AG04450 (cell line): ENCODE results near the gene CRYBG3. TPM values are rescaled to one million over a fixed set of nuclear protein-coding genes. Genes with fewer than 3 reads are reported as not detected.

Source experiments
- CTCF ChIA-PET: fragments of 300-600, 350-600 bp; formaldehyde crosslinking; extraction: SDS; loops from one replicate; lab custom pipeline; 2022; ENCODE audit warnings: antibody characterized with exemption, inconsistent platforms; lab: Charles Lee
- POLR2A ChIA-PET: fragments of 350-600 bp; formaldehyde crosslinking; extraction: SDS; loops from one replicate; lab custom pipeline; 2021; ENCODE audit warnings: antibody characterized with exemption, inconsistent platforms; lab: Yijun Ruan, JAX
- DNase-seq: peaks from one replicate; pipeline ENCODE4 v3.0.0-alpha.2; 2011; ENCODE audit warnings: low read depth, low spot score
- H3K27ac ChIP-seq: one replicate; pipeline ENCODE4 v1.5.1; 2012; ENCODE audit warnings: low read depth, low read length, control low read depth
- H3K27me3 ChIP-seq: one replicate; pipeline ENCODE4 v1.6.0; 2012; ENCODE audit warnings: low read length; ENCODE audit not compliant: control insufficient read depth, insufficient read depth
- H3K4me3 ChIP-seq: 2 replicates; pipeline ENCODE4 v1.5.1; 2011; ENCODE audit warnings: mild to moderate bottlenecking, low read depth, low read length, control low read depth
- H3K9me3 ChIP-seq: 2 replicates; pipeline ENCODE4 v1.5.1; 2012; ENCODE audit warnings: low read length; ENCODE audit not compliant: control insufficient read depth, insufficient read depth
- polyA plus RNA-seq: library from polyadenylated mRNA; depleted of rRNA; stranded (reverse); fragments of >200 nt; gene quantifications from 2 replicates; pipeline ENCODE4 v1.2.3, GENCODE V29; 2011
- TF ChIP-seq, protein P1 (sequence below): IDR thresholded peaks from 2 replicates; pipeline ENCODE4 v1.5.1; 2011; ENCODE audit warnings: low read depth, low read length, control low read depth, inconsistent platforms

CRYBG3 gene
- polyA plus RNA-seq, 1 experiment: 9.9 TPM

DNA sequence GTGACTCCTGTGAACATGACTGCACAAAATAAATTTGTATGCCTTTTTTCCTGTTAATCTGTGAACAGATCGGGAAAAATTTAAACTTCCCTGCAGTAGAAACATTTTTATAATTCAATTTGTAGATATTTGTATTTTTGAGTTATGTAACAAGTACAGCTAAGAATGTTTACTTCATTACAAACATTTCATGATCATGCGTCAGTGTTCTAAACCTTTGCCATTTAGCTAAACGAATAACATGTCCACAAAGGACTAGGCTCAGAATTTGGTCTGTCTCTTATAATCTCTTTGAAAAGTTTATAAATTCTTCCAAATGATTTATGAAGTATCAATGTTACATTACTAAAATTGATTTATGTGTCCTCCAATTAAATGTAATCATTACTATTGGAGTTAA is 17.3 kb upstream of the CRYBG3 start:
- no peak overlapping the region for H3K27ac ChIP-seq
- H3K4me3 ChIP-seq: no peak overlapping the region
- no peaks in the 10 kb centered on the region for H3K27me3 ChIP-seq
- no peaks in the 10 kb centered on the region for H3K9me3 ChIP-seq
- ChIA-PET CTCF (interaction anchor here (0.7 to 2.0 kb wide), 5 partner anchors 11 to 219 kb away, joined by 3 to 6 read pairs (median 5); no protein-coding TSS in a partner anchor), POLR2A (no interaction called here)
- TF ChIP-seq, protein P1, sequence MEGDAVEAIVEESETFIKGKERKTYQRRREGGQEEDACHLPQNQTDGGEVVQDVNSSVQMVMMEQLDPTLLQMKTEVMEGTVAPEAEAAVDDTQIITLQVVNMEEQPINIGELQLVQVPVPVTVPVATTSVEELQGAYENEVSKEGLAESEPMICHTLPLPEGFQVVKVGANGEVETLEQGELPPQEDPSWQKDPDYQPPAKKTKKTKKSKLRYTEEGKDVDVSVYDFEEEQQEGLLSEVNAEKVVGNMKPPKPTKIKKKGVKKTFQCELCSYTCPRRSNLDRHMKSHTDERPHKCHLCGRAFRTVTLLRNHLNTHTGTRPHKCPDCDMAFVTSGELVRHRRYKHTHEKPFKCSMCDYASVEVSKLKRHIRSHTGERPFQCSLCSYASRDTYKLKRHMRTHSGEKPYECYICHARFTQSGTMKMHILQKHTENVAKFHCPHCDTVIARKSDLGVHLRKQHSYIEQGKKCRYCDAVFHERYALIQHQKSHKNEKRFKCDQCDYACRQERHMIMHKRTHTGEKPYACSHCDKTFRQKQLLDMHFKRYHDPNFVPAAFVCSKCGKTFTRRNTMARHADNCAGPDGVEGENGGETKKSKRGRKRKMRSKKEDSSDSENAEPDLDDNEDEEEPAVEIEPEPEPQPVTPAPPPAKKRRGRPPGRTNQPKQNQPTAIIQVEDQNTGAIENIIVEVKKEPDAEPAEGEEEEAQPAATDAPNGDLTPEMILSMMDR: no peak
- no peak for DNase-seq

GRCh38 chr3:97810779-97811390 is 10.9 kb upstream of the CRYBG3 start:
- no peaks in the 10 kb centered on the region for H3K27me3 ChIP-seq
- DNase-seq: no peak
- POLR2A ChIA-PET: no interaction called here
- H3K9me3 ChIP-seq: no peaks in the 10 kb centered on the region
- TF ChIP-seq, protein P1: no peak
- no peak overlapping the region for H3K4me3 ChIP-seq
- no peak overlapping the region for H3K27ac ChIP-seq
- CTCF ChIA-PET: interaction anchor here (0.6 kb wide), 1 partner anchor 795 kb away, joined by 4 read pairs; no protein-coding TSS in a partner anchor

- H3K9me3 ChIP-seq: no peaks in the 10 kb centered on the region
- H3K27me3 ChIP-seq: no peaks in the 10 kb centered on the region
- no peak for DNase-seq
- H3K27ac ChIP-seq: no peak overlapping the region
- TF ChIP-seq, protein P1: no peak
- CTCF ChIA-PET: interaction anchor here (0.7 kb wide), 1 partner anchor 208 kb away, joined by 3 read pairs; no protein-coding TSS in a partner anchor
- POLR2A ChIA-PET: no interaction called here
- H3K4me3 ChIP-seq: no peak overlapping the region
Observed at GRCh38 chr3:97815149-97815917, 6.5 kb upstream of the CRYBG3 start.

DNA sequence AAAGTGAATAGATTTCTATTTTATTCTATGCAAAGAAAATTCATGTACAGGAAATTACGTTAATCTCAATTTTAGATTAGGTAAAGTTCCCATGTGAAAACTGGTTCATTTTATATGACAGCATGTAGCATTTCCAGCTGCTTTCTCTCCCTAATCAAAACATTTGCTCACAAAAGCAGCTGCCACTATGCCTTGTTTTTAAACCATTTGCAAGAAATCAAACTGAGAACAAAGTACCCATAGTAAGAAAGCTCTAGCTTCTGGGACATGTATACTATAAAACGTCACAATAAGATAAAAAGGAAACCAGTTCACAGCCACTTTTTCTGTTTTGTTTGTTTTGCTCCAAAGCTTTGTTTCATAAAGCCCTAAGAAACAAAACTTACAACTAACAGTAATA is 5.0 kb upstream of the CRYBG3 start:
- Histone ChIP-seq H3K9me3 (no peaks in the 10 kb centered on the region), H3K27me3 (no peaks in the 10 kb centered on the region), H3K4me3 (no peak overlapping the region), H3K27ac (no peak overlapping the region)
- TF ChIP-seq, protein P1: no peak
- POLR2A ChIA-PET: interaction anchor here (0.6 kb wide), 1 partner anchor 206 kb away, joined by 3 read pairs; no protein-coding TSS in a partner anchor
- DNase-seq: no peak
- CTCF ChIA-PET: interaction anchor here (0.5 to 1.7 kb wide), 6 partner anchors 24 to 779 kb away, joined by 3 to 9 read pairs (median 5); no protein-coding TSS in a partner anchor

DNA sequence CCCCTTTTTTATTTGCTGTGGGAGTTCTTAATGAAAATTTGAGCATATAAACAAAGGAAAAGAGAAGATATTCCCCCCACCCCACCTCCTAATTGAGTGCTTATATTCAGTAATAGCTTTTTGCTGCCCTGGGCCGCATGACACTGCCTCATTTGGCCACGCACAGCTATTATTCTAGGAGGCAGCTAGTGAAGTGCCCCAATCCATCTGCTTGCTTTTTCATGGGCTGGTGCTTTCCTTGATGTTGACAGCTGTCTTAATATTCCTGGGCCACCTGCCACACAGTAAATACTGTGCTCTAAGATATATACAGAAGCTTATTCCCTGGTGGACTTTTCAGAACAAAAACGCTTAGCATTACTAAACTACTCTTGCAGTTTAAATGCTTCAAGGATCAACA is 3.8 kb upstream of the CRYBG3 start:
- Histone ChIP-seq H3K27me3 (no peaks in the 10 kb centered on the region), H3K27ac (no peak overlapping the region), H3K9me3 (no peaks in the 10 kb centered on the region), H3K4me3 (no peak overlapping the region)
- no peak for DNase-seq
- TF ChIP-seq, protein P1: no peak
- CTCF ChIA-PET: interaction anchor here (1.7 kb wide), 1 partner anchor 206 kb away, joined by 9 read pairs; no protein-coding TSS in a partner anchor
- POLR2A ChIA-PET: no interaction called here
